ENCODE data around the gene DUSP22.

DUSP22 gene

DNA sequence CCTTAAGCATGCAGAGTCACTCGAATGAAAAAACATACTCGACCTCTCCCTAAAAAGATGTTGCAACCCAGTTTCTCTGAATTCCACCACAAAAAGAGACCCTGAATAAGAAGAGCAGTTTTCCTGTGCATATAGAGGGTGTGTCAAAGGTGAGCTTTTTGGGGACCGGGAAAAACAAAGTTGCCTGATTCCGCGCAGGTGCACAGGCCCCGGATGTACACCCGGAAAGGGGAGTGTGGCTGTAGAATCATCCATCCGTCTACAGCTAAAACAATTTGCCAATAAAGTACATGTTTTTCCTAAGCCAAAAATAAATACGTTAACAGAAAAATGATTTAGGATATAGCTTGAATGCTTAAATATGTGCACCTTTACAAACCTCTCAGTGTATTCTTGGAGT lies 58.1 kb downstream of the DUSP22 start:
- TF ChIP-seq ARNTL (CRISPR knock-in tag; IDR thresholded peaks at IDR 0.05; ENCODE audit: borderline replicate concordance, low read depth) (no peak), ZC3H10 (CRISPR knock-in tag; IDR thresholded peaks at IDR 0.05) (no peak), ZFP30 (CRISPR knock-in tag; IDR thresholded peaks at IDR 0.05) (no peak), RARB (CRISPR knock-in tag; IDR thresholded peaks at IDR 0.05) (no peak), ESRRG (CRISPR knock-in tag; IDR thresholded peaks at IDR 0.05) (no peak), BACH2 (CRISPR knock-in tag; IDR thresholded peaks at IDR 0.05; ENCODE audit: borderline replicate concordance) (no peak), ZNF70 (CRISPR knock-in tag; IDR thresholded peaks at IDR 0.05) (no peak), CSDC2 (CRISPR knock-in tag; IDR thresholded peaks at IDR 0.05) (no peak), ZNF8 (CRISPR knock-in tag; IDR thresholded peaks at IDR 0.05) (no peak), ISL1 (CRISPR knock-in tag; IDR thresholded peaks at IDR 0.05) (no peak), OSR1 (CRISPR knock-in tag; IDR thresholded peaks at IDR 0.05) (no peak), SNAI2 (CRISPR knock-in tag; IDR thresholded peaks at IDR 0.05) (no peak), PPARA (CRISPR knock-in tag; IDR thresholded peaks at IDR 0.05; ENCODE audit: borderline replicate concordance) (no peak), GLIS3 (CRISPR knock-in tag; IDR thresholded peaks at IDR 0.05) (no peak), TOX (CRISPR knock-in tag; IDR thresholded peaks at IDR 0.05; ENCODE audit: borderline replicate concordance) (no peak), ZNF565 (CRISPR knock-in tag; conservative IDR thresholded peaks at IDR 0.05; ENCODE audit: low read depth) (no peak)
- TF ChIP-seq, protein P1, sequence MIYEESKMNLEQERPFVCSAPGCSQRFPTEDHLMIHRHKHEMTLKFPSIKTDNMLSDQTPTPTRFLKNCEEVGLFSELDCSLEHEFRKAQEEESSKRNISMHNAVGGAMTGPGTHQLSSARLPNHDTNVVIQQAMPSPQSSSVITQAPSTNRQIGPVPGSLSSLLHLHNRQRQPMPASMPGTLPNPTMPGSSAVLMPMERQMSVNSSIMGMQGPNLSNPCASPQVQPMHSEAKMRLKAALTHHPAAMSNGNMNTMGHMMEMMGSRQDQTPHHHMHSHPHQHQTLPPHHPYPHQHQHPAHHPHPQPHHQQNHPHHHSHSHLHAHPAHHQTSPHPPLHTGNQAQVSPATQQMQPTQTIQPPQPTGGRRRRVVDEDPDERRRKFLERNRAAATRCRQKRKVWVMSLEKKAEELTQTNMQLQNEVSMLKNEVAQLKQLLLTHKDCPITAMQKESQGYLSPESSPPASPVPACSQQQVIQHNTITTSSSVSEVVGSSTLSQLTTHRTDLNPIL (CRISPR knock-in tag; IDR thresholded peaks at IDR 0.05; ENCODE audit: low read depth) = no peak
- TF ChIP-seq, protein P2, sequence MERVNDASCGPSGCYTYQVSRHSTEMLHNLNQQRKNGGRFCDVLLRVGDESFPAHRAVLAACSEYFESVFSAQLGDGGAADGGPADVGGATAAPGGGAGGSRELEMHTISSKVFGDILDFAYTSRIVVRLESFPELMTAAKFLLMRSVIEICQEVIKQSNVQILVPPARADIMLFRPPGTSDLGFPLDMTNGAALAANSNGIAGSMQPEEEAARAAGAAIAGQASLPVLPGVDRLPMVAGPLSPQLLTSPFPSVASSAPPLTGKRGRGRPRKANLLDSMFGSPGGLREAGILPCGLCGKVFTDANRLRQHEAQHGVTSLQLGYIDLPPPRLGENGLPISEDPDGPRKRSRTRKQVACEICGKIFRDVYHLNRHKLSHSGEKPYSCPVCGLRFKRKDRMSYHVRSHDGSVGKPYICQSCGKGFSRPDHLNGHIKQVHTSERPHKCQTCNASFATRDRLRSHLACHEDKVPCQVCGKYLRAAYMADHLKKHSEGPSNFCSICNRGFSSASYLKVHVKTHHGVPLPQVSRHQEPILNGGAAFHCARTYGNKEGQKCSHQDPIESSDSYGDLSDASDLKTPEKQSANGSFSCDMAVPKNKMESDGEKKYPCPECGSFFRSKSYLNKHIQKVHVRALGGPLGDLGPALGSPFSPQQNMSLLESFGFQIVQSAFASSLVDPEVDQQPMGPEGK (CRISPR knock-in tag; IDR thresholded peaks at IDR 0.05; ENCODE audit: borderline replicate concordance) = no peak
- TF ChIP-seq, protein P3, sequence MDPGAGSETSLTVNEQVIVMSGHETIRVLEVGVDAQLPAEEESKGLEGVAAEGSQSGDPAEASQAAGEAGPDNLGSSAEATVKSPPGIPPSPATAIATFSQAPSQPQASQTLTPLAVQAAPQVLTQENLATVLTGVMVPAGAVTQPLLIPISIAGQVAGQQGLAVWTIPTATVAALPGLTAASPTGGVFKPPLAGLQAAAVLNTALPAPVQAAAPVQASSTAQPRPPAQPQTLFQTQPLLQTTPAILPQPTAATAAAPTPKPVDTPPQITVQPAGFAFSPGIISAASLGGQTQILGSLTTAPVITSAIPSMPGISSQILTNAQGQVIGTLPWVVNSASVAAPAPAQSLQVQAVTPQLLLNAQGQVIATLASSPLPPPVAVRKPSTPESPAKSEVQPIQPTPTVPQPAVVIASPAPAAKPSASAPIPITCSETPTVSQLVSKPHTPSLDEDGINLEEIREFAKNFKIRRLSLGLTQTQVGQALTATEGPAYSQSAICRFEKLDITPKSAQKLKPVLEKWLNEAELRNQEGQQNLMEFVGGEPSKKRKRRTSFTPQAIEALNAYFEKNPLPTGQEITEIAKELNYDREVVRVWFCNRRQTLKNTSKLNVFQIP (CRISPR knock-in tag; IDR thresholded peaks at IDR 0.05; ENCODE audit: borderline replicate concordance, low read depth) = no peak
- ATAC-seq = no peak

DNA sequence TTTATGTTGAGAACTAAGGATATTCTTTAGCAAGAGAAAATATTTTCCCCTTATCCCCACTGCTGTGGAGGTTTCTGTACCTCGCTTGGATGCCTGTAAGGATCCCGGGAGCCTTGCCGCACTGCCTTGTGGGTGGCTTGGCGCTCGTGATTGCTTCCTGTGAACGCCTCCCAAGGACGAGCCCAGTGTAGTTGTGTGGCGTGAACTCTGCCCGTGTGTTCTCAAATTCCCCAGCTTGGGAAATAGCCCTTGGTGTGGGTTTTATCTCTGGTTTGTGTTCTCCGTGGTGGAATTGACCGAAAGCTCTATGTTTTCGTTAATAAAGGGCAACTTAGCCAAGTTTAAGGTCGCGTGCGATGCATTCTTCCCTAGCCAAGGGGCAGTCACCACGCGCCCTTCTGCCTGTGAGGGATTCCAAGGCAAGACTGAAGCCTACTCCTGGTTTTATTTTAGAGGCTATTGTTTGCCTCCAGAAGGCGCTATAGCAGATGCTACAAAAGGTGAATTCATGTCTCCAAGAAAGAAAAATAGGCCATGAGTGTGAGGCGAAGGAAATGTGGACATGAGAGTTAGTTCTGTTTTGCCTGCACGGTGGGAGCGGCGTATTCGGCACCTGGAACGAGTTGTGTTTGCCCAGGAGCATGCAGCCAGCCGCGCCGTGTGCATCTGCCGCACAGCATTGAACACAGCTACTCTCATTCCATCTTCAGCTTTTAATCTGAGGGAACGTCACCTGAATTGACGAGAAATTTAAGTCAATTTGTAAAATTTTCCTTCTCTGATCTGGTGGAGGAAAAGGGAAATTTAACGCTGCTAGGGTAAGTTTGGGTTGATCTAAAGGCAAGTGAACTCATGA lies 59.0 kb downstream of the DUSP22 start:
- TF ChIP-seq, protein P4, sequence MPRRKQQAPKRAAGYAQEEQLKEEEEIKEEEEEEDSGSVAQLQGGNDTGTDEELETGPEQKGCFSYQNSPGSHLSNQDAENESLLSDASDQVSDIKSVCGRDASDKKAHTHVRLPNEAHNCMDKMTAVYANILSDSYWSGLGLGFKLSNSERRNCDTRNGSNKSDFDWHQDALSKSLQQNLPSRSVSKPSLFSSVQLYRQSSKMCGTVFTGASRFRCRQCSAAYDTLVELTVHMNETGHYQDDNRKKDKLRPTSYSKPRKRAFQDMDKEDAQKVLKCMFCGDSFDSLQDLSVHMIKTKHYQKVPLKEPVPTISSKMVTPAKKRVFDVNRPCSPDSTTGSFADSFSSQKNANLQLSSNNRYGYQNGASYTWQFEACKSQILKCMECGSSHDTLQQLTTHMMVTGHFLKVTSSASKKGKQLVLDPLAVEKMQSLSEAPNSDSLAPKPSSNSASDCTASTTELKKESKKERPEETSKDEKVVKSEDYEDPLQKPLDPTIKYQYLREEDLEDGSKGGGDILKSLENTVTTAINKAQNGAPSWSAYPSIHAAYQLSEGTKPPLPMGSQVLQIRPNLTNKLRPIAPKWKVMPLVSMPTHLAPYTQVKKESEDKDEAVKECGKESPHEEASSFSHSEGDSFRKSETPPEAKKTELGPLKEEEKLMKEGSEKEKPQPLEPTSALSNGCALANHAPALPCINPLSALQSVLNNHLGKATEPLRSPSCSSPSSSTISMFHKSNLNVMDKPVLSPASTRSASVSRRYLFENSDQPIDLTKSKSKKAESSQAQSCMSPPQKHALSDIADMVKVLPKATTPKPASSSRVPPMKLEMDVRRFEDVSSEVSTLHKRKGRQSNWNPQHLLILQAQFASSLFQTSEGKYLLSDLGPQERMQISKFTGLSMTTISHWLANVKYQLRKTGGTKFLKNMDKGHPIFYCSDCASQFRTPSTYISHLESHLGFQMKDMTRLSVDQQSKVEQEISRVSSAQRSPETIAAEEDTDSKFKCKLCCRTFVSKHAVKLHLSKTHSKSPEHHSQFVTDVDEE (CRISPR knock-in tag; IDR thresholded peaks at IDR 0.05) = no peak
- TF ChIP-seq, protein P5, sequence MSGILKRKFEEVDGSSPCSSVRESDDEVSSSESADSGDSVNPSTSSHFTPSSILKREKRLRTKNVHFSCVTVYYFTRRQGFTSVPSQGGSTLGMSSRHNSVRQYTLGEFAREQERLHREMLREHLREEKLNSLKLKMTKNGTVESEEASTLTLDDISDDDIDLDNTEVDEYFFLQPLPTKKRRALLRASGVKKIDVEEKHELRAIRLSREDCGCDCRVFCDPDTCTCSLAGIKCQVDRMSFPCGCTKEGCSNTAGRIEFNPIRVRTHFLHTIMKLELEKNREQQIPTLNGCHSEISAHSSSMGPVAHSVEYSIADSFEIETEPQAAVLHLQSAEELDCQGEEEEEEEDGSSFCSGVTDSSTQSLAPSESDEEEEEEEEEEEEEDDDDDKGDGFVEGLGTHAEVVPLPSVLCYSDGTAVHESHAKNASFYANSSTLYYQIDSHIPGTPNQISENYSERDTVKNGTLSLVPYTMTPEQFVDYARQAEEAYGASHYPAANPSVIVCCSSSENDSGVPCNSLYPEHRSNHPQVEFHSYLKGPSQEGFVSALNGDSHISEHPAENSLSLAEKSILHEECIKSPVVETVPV (CRISPR knock-in tag; IDR thresholded peaks at IDR 0.05) = no peak
- TF ChIP-seq ZFP3 (CRISPR knock-in tag; IDR thresholded peaks at IDR 0.05) (no peak), PPARA (CRISPR knock-in tag; IDR thresholded peaks at IDR 0.05; ENCODE audit: borderline replicate concordance) (no peak), ZFP30 (CRISPR knock-in tag; IDR thresholded peaks at IDR 0.05) (no peak)
- no peak for ATAC-seq
